ENCODE data around the gene FERMT3.

GRCh38 chr11:64253043-64253442 lies 46.5 kb downstream of the FERMT3 start:
- TF ChIP-seq CTCF (IDR thresholded peaks at IDR 0.05; ENCODE audit: low read length) (no peak), EZH2 (optimal IDR thresholded peaks at IDR 0.05; ENCODE audit: low read depth, low read length) (no peak), EZH2phosphoT487 (IDR thresholded peaks at IDR 0.05; ENCODE audit: low read length) (no peak)

Measured in MM.1S (cell line).